HepG2 (cell line): Measurements from ENCODE around the gene KPNB1. TPM values are rescaled to one million over a fixed set of nuclear protein-coding genes. Genes with fewer than 3 reads are reported as not detected.

ENCODE experiments used
- AHR ChIP-seq: IDR thresholded peaks from 2 replicates; pipeline ENCODE4 v1.6.1; 2018; ENCODE audit warnings: missing genetic modification reagents, missing compliant biosample characterization
- CREB1 ChIP-seq, 2 experiments: fragments of 450-650 bp in 1 of 2; IDR thresholded peaks; 2 replicates each; pipeline ENCODE4 v1.6.1; 2016 to 2017; ENCODE audit warnings: control low read depth in 1 of 2, mild to moderate bottlenecking in 1 of 2, missing compliant biosample characterization in 1 of 2, missing genetic modification characterization in 1 of 2
- DNMT3B ChIP-seq: conservative IDR thresholded peaks from 2 replicates; pipeline ENCODE4 v1.6.1; 2016; ENCODE audit warnings: missing biosample characterization, control low read depth
- GABPB1 ChIP-seq: IDR thresholded peaks from 2 replicates; pipeline ENCODE4 v1.6.1; 2016; ENCODE audit warnings: mild to moderate bottlenecking, missing genetic modification reagents, moderate library complexity, missing compliant biosample characterization
- GATAD1 ChIP-seq: IDR thresholded peaks from 2 replicates; pipeline ENCODE4 v1.6.1; 2016; ENCODE audit warnings: missing genetic modification reagents, missing compliant biosample characterization
- GLI4 ChIP-seq: sonication (generic); formaldehyde crosslinking; IDR thresholded peaks from 2 replicates; pipeline ENCODE4 v1.5.1; 2020; ENCODE audit warnings: missing genetic modification reagents, mild to moderate bottlenecking, moderate library complexity, borderline replicate concordance
- HHEX ChIP-seq: IDR thresholded peaks from 2 replicates; pipeline ENCODE4 v1.6.1; 2016; ENCODE audit warnings: control low read depth
- MLLT10 ChIP-seq: sonication (generic); formaldehyde crosslinking; IDR thresholded peaks from 2 replicates; pipeline ENCODE4 v1.4.0; 2020; ENCODE audit warnings: missing genetic modification reagents
- PITX1 ChIP-seq: sonication (generic); formaldehyde crosslinking; IDR thresholded peaks from 2 replicates; pipeline ENCODE4 v1.5.1; 2020; ENCODE audit warnings: mild to moderate bottlenecking, missing genetic modification reagents
- SIX1 ChIP-seq: sonication (generic); formaldehyde crosslinking; IDR thresholded peaks from 2 replicates; pipeline ENCODE4 v1.4.0; 2020; ENCODE audit warnings: missing genetic modification reagents, borderline replicate concordance
- SMAD3 ChIP-seq: sonication (generic); formaldehyde crosslinking; IDR thresholded peaks from 2 replicates; pipeline ENCODE4 v1.4.0; 2020; ENCODE audit warnings: missing genetic modification reagents
- TCF7 ChIP-seq: sonication (generic); IDR thresholded peaks from 2 replicates; pipeline ENCODE4 v1.6.1; 2016; ENCODE audit warnings: antibody characterized with exemption, low read depth
- ZNF160 ChIP-seq: sonication (generic); formaldehyde crosslinking; IDR thresholded peaks from 2 replicates; pipeline ENCODE4 v1.8.0; 2022; ENCODE audit warnings: mild to moderate bottlenecking, inconsistent platforms, missing genetic modification reagents
- ZNF274 ChIP-seq: sonication (generic); formaldehyde crosslinking; IDR thresholded peaks from 2 replicates; pipeline ENCODE4 v1.5.1; 2020; ENCODE audit warnings: mild to moderate bottlenecking, missing genetic modification reagents
- ZNF652 ChIP-seq: IDR thresholded peaks from 2 replicates; pipeline ENCODE4 v1.6.1; 2016; ENCODE audit warnings: low read depth, borderline replicate concordance
- ZNF816 ChIP-seq: sonication (generic); formaldehyde crosslinking; IDR thresholded peaks from 2 replicates; pipeline ENCODE4 v1.8.0; 2022; ENCODE audit warnings: missing genetic modification reagents, mild to moderate bottlenecking, borderline replicate concordance
- polyA plus RNA-seq, 8 experiments: library from polyadenylated mRNA; depleted of rRNA in 3 of 8; stranded (reverse) in 7 of 8; unstranded in 1 of 8; fragments of >200 nt; fragmentation: Illumina TruSeq in 4 of 8; extraction: Trizol in 4 of 8; gene quantifications; 2 replicates each; pipeline versions ENCODE4 v1.2.1 to v1.2.3, GENCODE V29; 2011 to 2016; ENCODE audit warnings: low read depth in 4 of 8, missing spikeins in 1 of 8, mixed read lengths in 1 of 8; ENCODE audit not compliant: insufficient read depth in 1 of 8
- total RNA-seq, 5 experiments: library from RNA; depleted of rRNA; stranded (reverse); fragments of >200 nt; fragmentation: Illumina TruSeq; extraction: Trizol; gene quantifications; 2 replicates each; pipeline ENCODE4 v1.2.3, GENCODE V29; 2016; ENCODE audit warnings: low read depth in 1 of 5
- TF ChIP-seq, protein P1 (sequence below): IDR thresholded peaks from 2 replicates; pipeline ENCODE4 v1.6.1; 2016; ENCODE audit warnings: low read depth, missing genetic modification reagents, missing compliant biosample characterization
- TF ChIP-seq, protein P2 (sequence below): sonication (generic); formaldehyde crosslinking; IDR thresholded peaks from 2 replicates; pipeline ENCODE4 v1.4.0; 2020; ENCODE audit warnings: missing genetic modification reagents, mild to moderate bottlenecking, borderline replicate concordance
- TF ChIP-seq, protein P3 (sequence below): sonication (generic); formaldehyde crosslinking; IDR thresholded peaks from 2 replicates; pipeline ENCODE4 v1.5.1; 2020; ENCODE audit warnings: missing genetic modification reagents, mild to moderate bottlenecking, borderline replicate concordance

The KPNB1 gene
- total and polyA plus RNA-seq, 2 of the 13 experiments (the other 11 are each of a cell fraction or from before 2014, with no cell fraction given) = 164 to 424 TPM

DNA sequence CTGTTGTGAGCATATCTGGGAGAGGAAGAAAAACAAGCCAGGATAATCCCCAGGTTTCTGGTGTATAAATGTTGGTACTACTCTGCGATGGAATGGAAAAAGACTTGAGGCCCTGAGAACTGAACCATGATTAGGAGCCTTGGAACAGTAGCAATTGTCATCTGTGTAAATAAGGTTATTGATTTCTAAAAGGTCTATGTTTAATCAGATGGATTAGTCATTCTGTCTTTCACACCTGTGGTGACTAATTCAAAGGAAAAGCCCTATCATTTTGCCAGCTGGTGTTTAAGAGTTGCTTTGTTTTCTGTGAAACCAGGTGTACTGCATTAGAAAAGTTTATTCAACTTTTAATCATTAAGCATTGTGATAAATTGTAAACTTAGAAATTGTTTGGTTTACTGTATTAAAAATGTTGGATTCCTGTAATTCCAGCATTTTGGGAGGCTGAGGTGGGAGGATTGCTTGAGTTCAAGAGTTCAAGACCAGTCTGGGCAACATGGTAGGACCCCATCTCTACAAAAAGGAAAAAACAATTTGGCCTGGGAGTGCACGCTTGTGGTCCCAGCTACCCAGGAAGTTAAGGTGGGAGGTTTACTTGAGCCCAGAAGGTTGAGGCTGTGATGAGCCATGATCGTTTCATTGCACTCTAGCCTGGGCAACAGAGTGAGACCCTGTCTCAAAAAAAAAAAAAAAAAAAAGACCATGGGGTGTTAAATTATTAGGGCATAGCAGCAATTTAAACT is 29.0 kb upstream of the KPNB1 start (continued):
- TF ChIP-seq CREB1 (IDR thresholded peaks at IDR 0.05) (no peak), CREB1 (CRISPR knock-in tag; IDR thresholded peaks at IDR 0.05) (peak; percentile 62), SIX1 (CRISPR knock-in tag) (0 out of 2 replicates have a peak, but pooled peaks have one; percentile 47), ZNF652 (CRISPR knock-in tag) (0 out of 2 replicates have a peak, but pooled peaks have one; percentile 31), AHR (no peak), ZNF274 (CRISPR knock-in tag) (no peak), GABPB1 (no peak), ZNF160 (CRISPR knock-in tag) (no peak), MLLT10 (CRISPR knock-in tag) (no peak), SMAD3 (CRISPR knock-in tag) (no peak), TCF7 (peak; percentile 84), ZNF816 (CRISPR knock-in tag) (no peak), DNMT3B (CRISPR knock-in tag) (0 out of 2 replicates have a peak, but pooled peaks have one; percentile 58), GATAD1 (CRISPR knock-in tag) (no peak), HHEX (CRISPR knock-in tag) (peak; percentile 95), PITX1 (CRISPR knock-in tag) (no peak), GLI4 (CRISPR knock-in tag) (no peak)
- TF ChIP-seq, protein P1, sequence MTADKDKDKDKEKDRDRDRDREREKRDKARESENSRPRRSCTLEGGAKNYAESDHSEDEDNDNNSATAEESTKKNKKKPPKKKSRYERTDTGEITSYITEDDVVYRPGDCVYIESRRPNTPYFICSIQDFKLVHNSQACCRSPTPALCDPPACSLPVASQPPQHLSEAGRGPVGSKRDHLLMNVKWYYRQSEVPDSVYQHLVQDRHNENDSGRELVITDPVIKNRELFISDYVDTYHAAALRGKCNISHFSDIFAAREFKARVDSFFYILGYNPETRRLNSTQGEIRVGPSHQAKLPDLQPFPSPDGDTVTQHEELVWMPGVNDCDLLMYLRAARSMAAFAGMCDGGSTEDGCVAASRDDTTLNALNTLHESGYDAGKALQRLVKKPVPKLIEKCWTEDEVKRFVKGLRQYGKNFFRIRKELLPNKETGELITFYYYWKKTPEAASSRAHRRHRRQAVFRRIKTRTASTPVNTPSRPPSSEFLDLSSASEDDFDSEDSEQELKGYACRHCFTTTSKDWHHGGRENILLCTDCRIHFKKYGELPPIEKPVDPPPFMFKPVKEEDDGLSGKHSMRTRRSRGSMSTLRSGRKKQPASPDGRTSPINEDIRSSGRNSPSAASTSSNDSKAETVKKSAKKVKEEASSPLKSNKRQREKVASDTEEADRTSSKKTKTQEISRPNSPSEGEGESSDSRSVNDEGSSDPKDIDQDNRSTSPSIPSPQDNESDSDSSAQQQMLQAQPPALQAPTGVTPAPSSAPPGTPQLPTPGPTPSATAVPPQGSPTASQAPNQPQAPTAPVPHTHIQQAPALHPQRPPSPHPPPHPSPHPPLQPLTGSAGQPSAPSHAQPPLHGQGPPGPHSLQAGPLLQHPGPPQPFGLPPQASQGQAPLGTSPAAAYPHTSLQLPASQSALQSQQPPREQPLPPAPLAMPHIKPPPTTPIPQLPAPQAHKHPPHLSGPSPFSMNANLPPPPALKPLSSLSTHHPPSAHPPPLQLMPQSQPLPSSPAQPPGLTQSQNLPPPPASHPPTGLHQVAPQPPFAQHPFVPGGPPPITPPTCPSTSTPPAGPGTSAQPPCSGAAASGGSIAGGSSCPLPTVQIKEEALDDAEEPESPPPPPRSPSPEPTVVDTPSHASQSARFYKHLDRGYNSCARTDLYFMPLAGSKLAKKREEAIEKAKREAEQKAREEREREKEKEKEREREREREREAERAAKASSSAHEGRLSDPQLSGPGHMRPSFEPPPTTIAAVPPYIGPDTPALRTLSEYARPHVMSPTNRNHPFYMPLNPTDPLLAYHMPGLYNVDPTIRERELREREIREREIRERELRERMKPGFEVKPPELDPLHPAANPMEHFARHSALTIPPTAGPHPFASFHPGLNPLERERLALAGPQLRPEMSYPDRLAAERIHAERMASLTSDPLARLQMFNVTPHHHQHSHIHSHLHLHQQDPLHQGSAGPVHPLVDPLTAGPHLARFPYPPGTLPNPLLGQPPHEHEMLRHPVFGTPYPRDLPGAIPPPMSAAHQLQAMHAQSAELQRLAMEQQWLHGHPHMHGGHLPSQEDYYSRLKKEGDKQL (CRISPR knock-in tag) = peak; percentile 90
- TF ChIP-seq, protein P2, sequence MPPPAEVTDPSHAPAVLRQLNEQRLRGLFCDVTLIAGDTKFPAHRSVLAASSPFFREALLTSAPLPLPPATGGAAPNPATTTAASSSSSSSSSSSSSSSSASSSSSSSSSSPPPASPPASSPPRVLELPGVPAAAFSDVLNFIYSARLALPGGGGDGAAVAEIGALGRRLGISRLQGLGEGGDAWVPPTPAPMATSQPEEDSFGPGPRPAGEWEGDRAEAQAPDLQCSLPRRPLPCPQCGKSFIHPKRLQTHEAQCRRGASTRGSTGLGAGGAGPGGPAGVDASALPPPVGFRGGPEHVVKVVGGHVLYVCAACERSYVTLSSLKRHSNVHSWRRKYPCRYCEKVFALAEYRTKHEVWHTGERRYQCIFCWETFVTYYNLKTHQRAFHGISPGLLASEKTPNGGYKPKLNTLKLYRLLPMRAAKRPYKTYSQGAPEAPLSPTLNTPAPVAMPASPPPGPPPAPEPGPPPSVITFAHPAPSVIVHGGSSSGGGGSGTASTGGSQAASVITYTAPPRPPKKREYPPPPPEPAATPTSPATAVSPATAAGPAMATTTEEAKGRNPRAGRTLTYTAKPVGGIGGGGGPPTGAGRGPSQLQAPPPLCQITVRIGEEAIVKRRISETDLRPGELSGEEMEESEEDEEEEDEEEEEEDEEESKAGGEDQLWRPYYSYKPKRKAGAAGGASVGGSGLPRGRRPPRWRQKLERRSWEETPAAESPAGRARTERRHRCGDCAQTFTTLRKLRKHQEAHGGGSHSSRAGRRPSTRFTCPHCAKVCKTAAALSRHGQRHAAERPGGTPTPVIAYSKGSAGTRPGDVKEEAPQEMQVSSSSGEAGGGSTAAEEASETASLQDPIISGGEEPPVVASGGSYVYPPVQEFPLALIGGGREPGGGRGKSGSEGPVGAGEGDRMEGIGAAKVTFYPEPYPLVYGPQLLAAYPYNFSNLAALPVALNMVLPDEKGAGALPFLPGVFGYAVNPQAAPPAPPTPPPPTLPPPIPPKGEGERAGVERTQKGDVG (CRISPR knock-in tag) = no peak
- TF ChIP-seq, protein P3, sequence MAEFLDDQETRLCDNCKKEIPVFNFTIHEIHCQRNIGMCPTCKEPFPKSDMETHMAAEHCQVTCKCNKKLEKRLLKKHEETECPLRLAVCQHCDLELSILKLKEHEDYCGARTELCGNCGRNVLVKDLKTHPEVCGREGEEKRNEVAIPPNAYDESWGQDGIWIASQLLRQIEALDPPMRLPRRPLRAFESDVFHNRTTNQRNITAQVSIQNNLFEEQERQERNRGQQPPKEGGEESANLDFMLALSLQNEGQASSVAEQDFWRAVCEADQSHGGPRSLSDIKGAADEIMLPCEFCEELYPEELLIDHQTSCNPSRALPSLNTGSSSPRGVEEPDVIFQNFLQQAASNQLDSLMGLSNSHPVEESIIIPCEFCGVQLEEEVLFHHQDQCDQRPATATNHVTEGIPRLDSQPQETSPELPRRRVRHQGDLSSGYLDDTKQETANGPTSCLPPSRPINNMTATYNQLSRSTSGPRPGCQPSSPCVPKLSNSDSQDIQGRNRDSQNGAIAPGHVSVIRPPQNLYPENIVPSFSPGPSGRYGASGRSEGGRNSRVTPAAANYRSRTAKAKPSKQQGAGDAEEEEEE (CRISPR knock-in tag) = no peak
